Measurements from ENCODE around the gene ACADSB.

DNA sequence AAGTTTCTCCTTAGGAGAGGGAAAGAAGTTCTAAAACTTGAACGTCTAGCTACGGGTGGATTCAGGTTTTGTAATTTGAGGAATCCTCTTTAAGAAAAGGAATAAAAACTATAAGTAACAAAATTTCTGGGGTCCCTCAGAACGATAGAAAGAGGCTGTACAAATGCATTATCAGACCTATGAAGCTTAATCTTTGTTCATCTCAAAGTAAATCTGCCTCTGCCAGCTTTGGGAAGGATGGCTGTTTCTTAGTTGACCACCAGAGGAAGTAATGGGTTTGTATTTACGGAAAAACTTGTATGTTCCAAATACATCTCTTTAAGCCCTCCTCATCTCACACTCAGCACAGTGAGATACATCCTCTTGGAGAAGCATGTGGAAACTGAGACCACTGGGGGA is 27.7 kb upstream of the ACADSB start:
- TF ChIP-seq, protein P1, sequence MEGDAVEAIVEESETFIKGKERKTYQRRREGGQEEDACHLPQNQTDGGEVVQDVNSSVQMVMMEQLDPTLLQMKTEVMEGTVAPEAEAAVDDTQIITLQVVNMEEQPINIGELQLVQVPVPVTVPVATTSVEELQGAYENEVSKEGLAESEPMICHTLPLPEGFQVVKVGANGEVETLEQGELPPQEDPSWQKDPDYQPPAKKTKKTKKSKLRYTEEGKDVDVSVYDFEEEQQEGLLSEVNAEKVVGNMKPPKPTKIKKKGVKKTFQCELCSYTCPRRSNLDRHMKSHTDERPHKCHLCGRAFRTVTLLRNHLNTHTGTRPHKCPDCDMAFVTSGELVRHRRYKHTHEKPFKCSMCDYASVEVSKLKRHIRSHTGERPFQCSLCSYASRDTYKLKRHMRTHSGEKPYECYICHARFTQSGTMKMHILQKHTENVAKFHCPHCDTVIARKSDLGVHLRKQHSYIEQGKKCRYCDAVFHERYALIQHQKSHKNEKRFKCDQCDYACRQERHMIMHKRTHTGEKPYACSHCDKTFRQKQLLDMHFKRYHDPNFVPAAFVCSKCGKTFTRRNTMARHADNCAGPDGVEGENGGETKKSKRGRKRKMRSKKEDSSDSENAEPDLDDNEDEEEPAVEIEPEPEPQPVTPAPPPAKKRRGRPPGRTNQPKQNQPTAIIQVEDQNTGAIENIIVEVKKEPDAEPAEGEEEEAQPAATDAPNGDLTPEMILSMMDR (IDR thresholded peaks at IDR 0.05): no peak
- no peak for TF ChIP-seq ZFX (IDR thresholded peaks at IDR 0.05; ENCODE audit: borderline replicate concordance)

All from 22Rv1 (cell line).